BJ (cell line): Measurements from ENCODE around the gene METTL23. TPM values are rescaled to one million over a fixed set of nuclear protein-coding genes. Genes with fewer than 3 reads are reported as not detected.
"Not testable (repeated sequence)": the region's sequence is repeated elsewhere in the genome, so short reads cannot be mapped to it uniquely, and the experiment has no call there.

Source experiments
- CTCF ChIA-PET: fragments of 350-600 bp; formaldehyde crosslinking; extraction: SDS; loops from one replicate; lab custom pipeline; 2021; ENCODE audit warnings: antibody characterized with exemption, inconsistent platforms; lab: Yijun Ruan, JAX
- POLR2A ChIA-PET: fragments of 300-600 bp; sonication (Branson Sonifier 250); formaldehyde crosslinking; extraction: SDS; loops from one replicate; lab custom pipeline; 2021; ENCODE audit warnings: antibody characterized with exemption; lab: Charles Lee
- DNase-seq: peaks from one replicate; pipeline ENCODE4 v3.0.0-alpha.2; 2011; ENCODE audit warnings: low read depth
- H3K27me3 ChIP-seq: 2 replicates; pipeline ENCODE4 v1.6.0; 2011; ENCODE audit warnings: low read length; ENCODE audit not compliant: control insufficient read depth, insufficient read depth
- H3K36me3 ChIP-seq: 2 replicates; pipeline ENCODE4 v1.5.1; 2011; ENCODE audit warnings: low read length; ENCODE audit not compliant: control insufficient read depth, insufficient read depth
- H3K4me3 ChIP-seq: 2 replicates; pipeline ENCODE4 v1.5.1; 2011; ENCODE audit warnings: low read depth, mild to moderate bottlenecking, control low read depth, low read length
- CTCF ChIP-seq: IDR thresholded peaks from 2 replicates; pipeline ENCODE4 v1.5.1; 2011; ENCODE audit warnings: low read depth, mild to moderate bottlenecking, control low read depth, inconsistent platforms, low read length, moderate library complexity; ENCODE audit not compliant: insufficient read depth
- polyA plus RNA-seq: library from polyadenylated mRNA; depleted of rRNA; stranded (reverse); fragments of >200 nt; gene quantifications from 2 replicates; pipeline ENCODE4 v1.2.3, GENCODE V29; 2011

Gene METTL23
- polyA plus RNA-seq, 1 experiment, result 35.0 TPM

GRCh38 chr17:76737082-76737675 is 10.5 kb downstream of the METTL23 start, which contains the start of gene SRSF2:
Gene SRSF2 (minus strand): TSS chr17:76737331. CDS start chr17:76737160, 171 bp downstream.
- ChIA-PET POLR2A (interaction anchor here (0.6 kb wide), 2 partner anchors 279 to 379 kb away, joined by 3 to 4 read pairs; no protein-coding TSS in a partner anchor), CTCF (interaction anchor here (0.9 to 1.2 kb wide), 4 partner anchors 23 to 329 kb away, joined by 3 to 6 read pairs (median 3); partner anchors contain the start of gene MGAT5B)
- H3K27me3 ChIP-seq, result no peaks in the 10 kb centered on the region
- peaks cover 6% of the 10 kb centered on the region for H3K36me3 ChIP-seq
- no peak for TF ChIP-seq CTCF
- H3K4me3 ChIP-seq, result peak within 1 kb of the TSS; percentile 100
- DNase-seq, result peak; percentile 85

GRCh38 chr17:76737676-76738467 is 11.2 kb downstream of the METTL23 start, which contains the start of gene MFSD11:
Gene MFSD11 (plus strand): TSS chr17:76738119. CDS start chr17:76738353, 234 bp downstream.
- POLR2A ChIA-PET, result interaction anchor here (0.6 kb wide), 1 partner anchor 279 kb away, joined by 4 read pairs; no protein-coding TSS in a partner anchor
- CTCF ChIA-PET, result interaction anchor here (1.0 to 1.4 kb wide), 5 partner anchors 15 to 213 kb away, joined by 3 to 6 read pairs (median 3); partner anchors contain the start of gene MGAT5B
- TF ChIP-seq CTCF, result no peak

GRCh38 chr17:76738468-76738850 is 11.8 kb downstream of the METTL23 start:
- TF ChIP-seq CTCF, result no peak
- no peaks in the 10 kb centered on the region for H3K27me3 ChIP-seq
- peak overlapping the region; percentile 83 for H3K4me3 ChIP-seq
- POLR2A ChIA-PET, result no interaction called here
- no peak for DNase-seq
- peaks cover 5% of the 10 kb centered on the region for H3K36me3 ChIP-seq
- CTCF ChIA-PET, result interaction anchor here (0.8 to 1.4 kb wide), 4 partner anchors 15 to 213 kb away, joined by 3 to 6 read pairs (median 3); partner anchors contain the start of gene MGAT5B

More at GRCh38 chr17:76737676-76738467, 11.2 kb downstream of the METTL23 start, which contains the start of gene MFSD11:
- Histone ChIP-seq H3K27me3 (no peaks in the 10 kb centered on the region), H3K36me3 (peaks cover 6% of the 10 kb centered on the region), H3K4me3 (peak within 1 kb of the TSS; percentile 100)
- DNase-seq, result peak; percentile 72

GRCh38 chr17:76739568-76740115 is 13.0 kb downstream of the METTL23 start:
- DNase-seq, H3K4me3 ChIP-seq, POLR2A ChIA-PET, H3K27me3 ChIP-seq, H3K36me3 ChIP-seq: not testable (repeated sequence)
- CTCF ChIA-PET, result interaction anchor here (0.6 to 1.4 kb wide), 3 partner anchors 12 to 76 kb away, joined by 3 read pairs; no protein-coding TSS in a partner anchor

- POLR2A ChIA-PET, result no interaction called here
- TF ChIP-seq CTCF, result no peak
- Histone ChIP-seq H3K4me3 (no peak overlapping the region), H3K36me3 (peaks cover 4% of the 10 kb centered on the region), H3K27me3 (no peaks in the 10 kb centered on the region)
- no peak for DNase-seq
- CTCF ChIA-PET, result interaction anchor here (0.6 kb wide), 1 partner anchor 76 kb away, joined by 3 read pairs; no protein-coding TSS in a partner anchor
Measured at GRCh38 chr17:76740329-76741118, 13.9 kb downstream of the METTL23 start.
